ENCODE measurements around the gene RPL28. TPM values are rescaled to one million over a fixed set of nuclear protein-coding genes. Genes with fewer than 3 reads are reported as not detected.

Gene RPL28
- total and polyA plus RNA-seq, 2 of the 13 experiments (the other 11 are each of a cell fraction or from before 2014, with no cell fraction given) = 105 to 420 TPM

- TF ChIP-seq HNF1A (IDR thresholded peaks at IDR 0.05; ENCODE audit: low read depth) (no peak), HNF1A (CRISPR knock-in tag; IDR thresholded peaks at IDR 0.05; ENCODE audit: borderline replicate concordance) (peak; percentile 43; the same call in 1 of the 2 replicates), ZNF367 (CRISPR knock-in tag; IDR thresholded peaks at IDR 0.05; ENCODE audit: borderline replicate concordance) (0 out of 2 replicates have a peak, but pooled peaks have one; percentile 61), ZMYM4 (CRISPR knock-in tag; IDR thresholded peaks at IDR 0.05) (peak; percentile 44; the same call in 1 of the 2 replicates), NCOA2 (CRISPR knock-in tag; IDR thresholded peaks at IDR 0.05) (peak; percentile 64), KLF15 (CRISPR knock-in tag; IDR thresholded peaks at IDR 0.05; ENCODE audit: borderline replicate concordance) (no peak), ZNF589 (CRISPR knock-in tag; conservative IDR thresholded peaks at IDR 0.05) (no peak; the same call in 1 of the 2 replicates), FOXA3 (CRISPR knock-in tag; IDR thresholded peaks at IDR 0.05) (no peak; the same call in 1 of the 2 replicates), WIZ (CRISPR knock-in tag; IDR thresholded peaks at IDR 0.05) (no peak), ZNF292 (CRISPR knock-in tag; IDR thresholded peaks at IDR 0.05; ENCODE audit: borderline replicate concordance, low read depth) (0 out of 2 replicates have a peak, but pooled peaks have one; percentile 13), MATR3 (CRISPR knock-in tag; IDR thresholded peaks at IDR 0.05) (no peak), ISL2 (CRISPR knock-in tag; IDR thresholded peaks at IDR 0.05) (no peak; the same call in 1 of the 2 replicates), MEIS2 (CRISPR knock-in tag; IDR thresholded peaks at IDR 0.05) (peak; percentile 82), RBM39 (IDR thresholded peaks at IDR 0.05; ENCODE audit: low read depth, low read length, poor library complexity, severe bottlenecking) (peak; percentile 72)
- TF ChIP-seq, protein P1, sequence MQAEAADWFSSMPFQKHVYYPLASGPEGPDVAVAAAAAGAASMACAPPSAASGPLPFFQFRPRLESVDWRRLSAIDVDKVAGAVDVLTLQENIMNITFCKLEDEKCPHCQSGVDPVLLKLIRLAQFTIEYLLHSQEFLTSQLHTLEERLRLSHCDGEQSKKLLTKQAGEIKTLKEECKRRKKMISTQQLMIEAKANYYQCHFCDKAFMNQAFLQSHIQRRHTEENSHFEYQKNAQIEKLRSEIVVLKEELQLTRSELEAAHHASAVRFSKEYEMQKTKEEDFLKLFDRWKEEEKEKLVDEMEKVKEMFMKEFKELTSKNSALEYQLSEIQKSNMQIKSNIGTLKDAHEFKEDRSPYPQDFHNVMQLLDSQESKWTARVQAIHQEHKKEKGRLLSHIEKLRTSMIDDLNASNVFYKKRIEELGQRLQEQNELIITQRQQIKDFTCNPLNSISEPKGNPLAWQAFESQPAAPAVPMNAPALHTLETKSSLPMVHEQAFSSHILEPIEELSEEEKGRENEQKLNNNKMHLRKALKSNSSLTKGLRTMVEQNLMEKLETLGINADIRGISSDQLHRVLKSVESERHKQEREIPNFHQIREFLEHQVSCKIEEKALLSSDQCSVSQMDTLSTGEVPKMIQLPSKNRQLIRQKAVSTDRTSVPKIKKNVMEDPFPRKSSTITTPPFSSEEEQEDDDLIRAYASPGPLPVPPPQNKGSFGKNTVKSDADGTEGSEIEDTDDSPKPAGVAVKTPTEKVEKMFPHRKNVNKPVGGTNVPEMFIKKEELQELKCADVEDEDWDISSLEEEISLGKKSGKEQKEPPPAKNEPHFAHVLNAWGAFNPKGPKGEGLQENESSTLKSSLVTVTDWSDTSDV (CRISPR knock-in tag; IDR thresholded peaks at IDR 0.05) = no peak
- TF ChIP-seq, protein P2, sequence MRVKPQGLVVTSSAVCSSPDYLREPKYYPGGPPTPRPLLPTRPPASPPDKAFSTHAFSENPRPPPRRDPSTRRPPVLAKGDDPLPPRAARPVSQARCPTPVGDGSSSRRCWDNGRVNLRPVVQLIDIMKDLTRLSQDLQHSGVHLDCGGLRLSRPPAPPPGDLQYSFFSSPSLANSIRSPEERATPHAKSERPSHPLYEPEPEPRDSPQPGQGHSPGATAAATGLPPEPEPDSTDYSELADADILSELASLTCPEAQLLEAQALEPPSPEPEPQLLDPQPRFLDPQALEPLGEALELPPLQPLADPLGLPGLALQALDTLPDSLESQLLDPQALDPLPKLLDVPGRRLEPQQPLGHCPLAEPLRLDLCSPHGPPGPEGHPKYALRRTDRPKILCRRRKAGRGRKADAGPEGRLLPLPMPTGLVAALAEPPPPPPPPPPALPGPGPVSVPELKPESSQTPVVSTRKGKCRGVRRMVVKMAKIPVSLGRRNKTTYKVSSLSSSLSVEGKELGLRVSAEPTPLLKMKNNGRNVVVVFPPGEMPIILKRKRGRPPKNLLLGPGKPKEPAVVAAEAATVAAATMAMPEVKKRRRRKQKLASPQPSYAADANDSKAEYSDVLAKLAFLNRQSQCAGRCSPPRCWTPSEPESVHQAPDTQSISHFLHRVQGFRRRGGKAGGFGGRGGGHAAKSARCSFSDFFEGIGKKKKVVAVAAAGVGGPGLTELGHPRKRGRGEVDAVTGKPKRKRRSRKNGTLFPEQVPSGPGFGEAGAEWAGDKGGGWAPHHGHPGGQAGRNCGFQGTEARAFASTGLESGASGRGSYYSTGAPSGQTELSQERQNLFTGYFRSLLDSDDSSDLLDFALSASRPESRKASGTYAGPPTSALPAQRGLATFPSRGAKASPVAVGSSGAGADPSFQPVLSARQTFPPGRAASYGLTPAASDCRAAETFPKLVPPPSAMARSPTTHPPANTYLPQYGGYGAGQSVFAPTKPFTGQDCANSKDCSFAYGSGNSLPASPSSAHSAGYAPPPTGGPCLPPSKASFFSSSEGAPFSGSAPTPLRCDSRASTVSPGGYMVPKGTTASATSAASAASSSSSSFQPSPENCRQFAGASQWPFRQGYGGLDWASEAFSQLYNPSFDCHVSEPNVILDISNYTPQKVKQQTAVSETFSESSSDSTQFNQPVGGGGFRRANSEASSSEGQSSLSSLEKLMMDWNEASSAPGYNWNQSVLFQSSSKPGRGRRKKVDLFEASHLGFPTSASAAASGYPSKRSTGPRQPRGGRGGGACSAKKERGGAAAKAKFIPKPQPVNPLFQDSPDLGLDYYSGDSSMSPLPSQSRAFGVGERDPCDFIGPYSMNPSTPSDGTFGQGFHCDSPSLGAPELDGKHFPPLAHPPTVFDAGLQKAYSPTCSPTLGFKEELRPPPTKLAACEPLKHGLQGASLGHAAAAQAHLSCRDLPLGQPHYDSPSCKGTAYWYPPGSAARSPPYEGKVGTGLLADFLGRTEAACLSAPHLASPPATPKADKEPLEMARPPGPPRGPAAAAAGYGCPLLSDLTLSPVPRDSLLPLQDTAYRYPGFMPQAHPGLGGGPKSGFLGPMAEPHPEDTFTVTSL (CRISPR knock-in tag; IDR thresholded peaks at IDR 0.05; ENCODE audit: borderline replicate concordance) = no peak
Measured at GRCh38 chr19:55385724-55386492, at the start of gene RPL28 (continued).

Measured in HepG2 (cell line).